ENCODE data around the gene C9orf50. TPM values are rescaled to one million over a fixed set of nuclear protein-coding genes. Genes with fewer than 3 reads are reported as not detected.

The C9orf50 gene
- total RNA-seq, 1 donor from 2014 or later = not detected

DNA sequence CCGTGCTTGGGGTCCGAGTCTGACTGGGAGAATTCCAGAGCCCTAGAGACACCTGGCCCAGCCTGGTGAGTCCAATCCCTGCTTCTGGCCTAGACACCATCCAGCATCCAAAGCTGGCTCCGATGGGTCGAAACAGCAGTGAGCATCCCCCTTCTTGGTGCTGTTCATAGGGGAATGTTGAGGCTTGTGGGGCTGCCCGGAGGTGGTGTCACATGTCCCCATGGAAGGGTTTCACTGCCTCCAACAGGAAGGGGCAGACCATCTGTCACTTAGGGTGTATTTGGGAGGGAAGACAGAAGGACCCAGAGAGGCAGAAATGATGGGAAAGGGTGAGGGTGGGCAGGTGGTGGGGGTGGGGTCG lies 13.9 kb downstream of the C9orf50 start:
- Mint-ChIP-seq H3K9me3 (no peaks in the 10 kb centered on the region), H3K27ac (peak overlapping the region; percentile 89), H3K36me3 (ENCODE audit: low read depth) (no peaks in the 10 kb centered on the region), H3K4me1 (peaks cover 55% of the 10 kb centered on the region), H3K4me3 (no peak overlapping the region), H3K27me3 (peaks cover 2% of the 10 kb centered on the region)
- intact Hi-C loops (cut with micrococcal nuclease) = no loop called here
- no peak for DNase-seq

DNA sequence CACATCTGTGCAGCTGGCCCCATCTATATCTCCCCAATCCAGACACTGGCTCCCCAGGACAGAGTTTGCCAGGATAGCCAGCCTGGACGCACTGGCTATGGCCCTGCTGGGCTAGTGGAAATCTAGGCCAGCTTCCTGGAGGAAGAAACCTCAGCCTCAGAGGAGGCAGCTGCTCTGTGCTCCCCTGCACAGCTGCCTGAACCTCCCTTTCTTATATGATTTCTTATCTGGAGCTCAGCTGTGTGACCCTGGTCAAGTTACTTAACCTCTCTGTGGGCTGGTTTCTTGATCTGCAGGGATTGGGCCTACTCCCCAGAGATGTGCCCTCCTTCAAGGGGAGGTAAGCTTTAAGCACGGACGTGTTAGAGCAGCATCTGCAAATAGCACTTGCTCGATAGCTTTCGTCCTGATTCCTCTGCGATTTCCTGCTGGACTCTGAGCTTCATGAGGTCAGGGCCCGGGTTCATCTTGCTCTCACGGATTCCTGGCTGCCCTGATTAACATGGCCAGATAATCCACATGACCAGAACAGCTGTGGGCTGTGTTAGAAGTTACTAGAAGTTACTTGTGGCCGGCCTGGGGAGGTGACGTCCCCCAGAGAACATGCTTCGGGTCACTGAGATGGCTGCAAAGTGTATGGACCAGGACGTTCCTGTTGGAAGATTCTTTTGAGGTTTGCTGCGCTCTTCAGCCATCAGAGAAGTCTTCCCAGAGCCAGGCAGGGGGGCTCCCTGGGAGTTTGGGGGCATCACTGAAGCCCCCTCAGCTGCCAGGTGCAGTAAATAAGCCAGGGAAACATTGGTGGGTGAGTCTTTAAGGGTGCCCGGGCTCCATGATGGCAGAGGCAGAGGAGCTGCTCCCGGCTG lies 14.5 kb downstream of the C9orf50 start:
- peaks cover 55% of the 10 kb centered on the region for H3K4me1 Mint-ChIP-seq
- intact Hi-C loops (cut with micrococcal nuclease) = no loop called here
- peaks cover 2% of the 10 kb centered on the region for H3K27me3 Mint-ChIP-seq

DNA sequence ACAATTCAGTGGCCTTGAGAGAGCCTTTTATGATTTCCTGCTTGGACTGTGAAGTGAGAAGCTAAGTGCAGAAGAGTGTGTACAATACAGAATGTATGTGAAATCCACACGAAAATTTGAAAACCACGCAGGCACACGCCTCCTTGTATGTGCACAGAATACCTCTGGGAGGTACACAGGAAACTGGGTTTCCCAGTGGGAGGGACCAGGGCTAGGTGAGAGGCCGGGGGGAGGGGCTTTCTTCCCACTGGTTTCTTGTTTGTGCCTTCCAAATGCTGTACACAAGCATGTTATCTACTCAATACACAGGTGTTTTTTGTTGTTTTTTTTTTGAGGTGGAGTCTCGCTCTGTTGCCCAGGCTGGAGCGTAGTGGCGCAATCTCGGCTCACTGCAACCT lies 16.1 kb downstream of the C9orf50 start:
- intact Hi-C loops (cut with micrococcal nuclease) = no loop called here
- Mint-ChIP-seq H3K4me1 (peaks cover 50% of the 10 kb centered on the region), H3K9me3 (no peaks in the 10 kb centered on the region), H3K4me3 (peak overlapping the region; percentile 30), H3K36me3 (ENCODE audit: low read depth) (no peaks in the 10 kb centered on the region), H3K27me3 (peaks cover under 1% of the 10 kb centered on the region), H3K27ac (peak overlapping the region; percentile 60)
- peak; percentile 77 for DNase-seq

More for the DNA sequence above, 14.5 kb downstream of the C9orf50 start:
- no peaks in the 10 kb centered on the region for H3K36me3 Mint-ChIP-seq (ENCODE audit: low read depth)
- DNase-seq = no peak
- no peaks in the 10 kb centered on the region for H3K9me3 Mint-ChIP-seq
- H3K27ac Mint-ChIP-seq = no peak overlapping the region
- no peak overlapping the region for H3K4me3 Mint-ChIP-seq

DNA sequence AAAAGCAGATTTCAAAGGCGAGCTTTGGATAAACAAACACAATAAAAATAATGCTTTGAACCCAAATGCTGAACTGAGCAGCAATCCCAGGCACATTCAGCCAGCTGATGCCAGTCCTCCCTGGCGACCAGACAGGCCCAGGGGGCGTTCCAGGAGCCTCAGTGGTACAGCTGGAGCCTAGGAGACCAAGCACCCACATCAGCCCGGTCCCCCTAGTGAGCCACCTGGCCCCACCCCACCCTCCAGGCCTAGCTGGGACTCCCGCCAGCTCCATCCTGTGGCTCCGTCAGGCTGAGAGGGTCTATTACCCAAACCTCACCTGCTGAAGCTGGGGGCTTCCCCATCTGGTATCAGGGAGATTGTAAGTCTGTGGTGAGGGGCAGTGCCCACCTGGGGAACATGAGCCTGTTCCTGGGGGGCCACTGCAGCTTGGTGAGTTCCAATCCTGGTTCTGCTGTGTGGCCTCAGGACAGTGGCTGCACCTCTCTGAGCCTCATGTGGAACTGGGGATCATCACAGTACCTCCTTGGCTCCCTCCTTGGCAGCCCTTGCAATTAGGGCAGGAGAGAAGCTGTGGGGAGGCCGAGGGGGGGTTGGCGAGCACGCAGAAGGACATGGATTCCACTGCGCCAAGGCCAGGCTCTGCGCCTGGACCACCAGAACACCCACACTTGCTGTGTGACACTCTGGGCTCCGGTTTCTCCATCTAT lies 16.7 kb downstream of the C9orf50 start:
- H3K4me3 Mint-ChIP-seq = peak overlapping the region; percentile 30
- no peak for DNase-seq
- H3K36me3 Mint-ChIP-seq (ENCODE audit: low read depth) = no peaks in the 10 kb centered on the region
- no peak overlapping the region for H3K27ac Mint-ChIP-seq
- peaks cover 48% of the 10 kb centered on the region for H3K4me1 Mint-ChIP-seq
- intact Hi-C loops (cut with micrococcal nuclease) = no loop called here
- no peaks in the 10 kb centered on the region for H3K9me3 Mint-ChIP-seq
- no peaks in the 10 kb centered on the region for H3K27me3 Mint-ChIP-seq

DNA sequence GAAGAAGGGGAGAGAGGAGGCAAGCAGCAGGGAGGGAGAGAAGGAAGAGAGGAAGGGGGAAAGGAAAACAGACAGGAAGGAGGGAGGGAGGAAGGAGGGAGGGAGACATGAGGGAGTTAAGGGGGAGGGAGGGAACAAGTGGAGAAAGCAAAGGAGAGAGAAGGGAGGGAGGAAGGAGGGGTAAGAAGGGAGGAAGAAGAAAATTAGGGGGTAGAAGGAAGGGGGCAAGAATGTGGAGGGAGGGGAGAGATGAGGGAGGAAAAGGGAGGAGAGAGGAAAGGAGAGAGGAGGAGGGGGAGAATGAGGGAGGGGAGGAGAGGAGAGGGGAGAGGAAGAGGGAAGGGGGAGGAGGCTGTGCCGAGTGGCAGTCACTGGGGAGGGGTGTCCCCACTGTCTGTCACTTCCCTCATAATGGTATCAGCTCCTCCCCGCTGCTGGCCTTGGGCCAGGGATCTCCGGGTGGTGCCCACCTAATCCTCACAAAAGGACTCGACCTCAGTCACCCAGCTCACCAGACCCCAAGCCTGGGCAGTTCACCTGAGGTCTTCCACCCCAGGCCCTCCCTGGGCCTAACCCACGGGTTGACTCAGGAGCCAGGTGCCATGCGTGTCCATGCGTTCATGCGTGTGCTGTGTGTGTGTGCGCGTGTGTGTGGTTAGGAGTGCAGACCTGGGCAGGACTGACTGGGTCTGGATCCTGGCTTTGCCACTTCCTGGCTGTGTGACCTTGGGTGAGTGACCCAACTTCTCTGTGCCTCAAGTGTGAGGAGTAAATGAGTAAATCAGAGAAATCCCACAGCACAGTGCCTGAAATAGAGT lies 18.1 kb downstream of the C9orf50 start:
- H3K27me3 Mint-ChIP-seq = no peaks in the 10 kb centered on the region
- intact Hi-C loops (cut with micrococcal nuclease) = no loop called here
- H3K36me3 Mint-ChIP-seq (ENCODE audit: low read depth) = no peaks in the 10 kb centered on the region
- no peaks in the 10 kb centered on the region for H3K9me3 Mint-ChIP-seq
- peak overlapping the region; percentile 58 for H3K27ac Mint-ChIP-seq
- no peak for DNase-seq
- H3K4me3 Mint-ChIP-seq = peak overlapping the region; percentile 21
- H3K4me1 Mint-ChIP-seq = peaks cover 49% of the 10 kb centered on the region

DNA sequence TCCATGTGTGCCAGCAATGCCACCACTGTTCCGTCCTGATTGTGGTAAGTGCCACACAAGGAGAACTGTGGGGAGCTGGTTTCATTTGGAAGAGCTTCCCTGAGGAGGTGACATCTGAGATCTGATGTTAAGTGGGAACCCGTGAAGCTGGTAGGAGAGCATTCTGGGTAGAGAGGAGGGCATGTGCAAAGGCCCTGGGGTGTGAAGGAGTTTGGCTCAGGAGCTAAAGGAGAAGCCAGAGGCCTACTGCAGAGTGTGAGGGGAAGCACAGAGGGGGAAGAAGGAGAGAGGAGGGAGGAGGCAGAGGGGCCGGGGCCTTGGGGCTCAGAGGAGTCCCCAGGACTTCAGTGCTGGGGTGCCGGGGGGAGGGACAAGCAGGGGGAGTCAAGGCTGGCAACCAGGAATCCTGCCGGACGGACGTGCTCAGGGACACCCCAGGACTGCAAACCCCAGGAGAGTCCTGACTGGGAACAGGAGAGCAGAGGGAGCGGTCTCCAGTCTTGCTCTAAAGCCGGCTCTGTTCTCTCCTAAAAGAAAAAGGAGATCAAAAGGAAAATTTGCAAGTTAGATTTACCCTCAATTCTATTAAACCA lies 19.7 kb downstream of the C9orf50 start:
- H3K27ac Mint-ChIP-seq = no peak overlapping the region

DNA sequence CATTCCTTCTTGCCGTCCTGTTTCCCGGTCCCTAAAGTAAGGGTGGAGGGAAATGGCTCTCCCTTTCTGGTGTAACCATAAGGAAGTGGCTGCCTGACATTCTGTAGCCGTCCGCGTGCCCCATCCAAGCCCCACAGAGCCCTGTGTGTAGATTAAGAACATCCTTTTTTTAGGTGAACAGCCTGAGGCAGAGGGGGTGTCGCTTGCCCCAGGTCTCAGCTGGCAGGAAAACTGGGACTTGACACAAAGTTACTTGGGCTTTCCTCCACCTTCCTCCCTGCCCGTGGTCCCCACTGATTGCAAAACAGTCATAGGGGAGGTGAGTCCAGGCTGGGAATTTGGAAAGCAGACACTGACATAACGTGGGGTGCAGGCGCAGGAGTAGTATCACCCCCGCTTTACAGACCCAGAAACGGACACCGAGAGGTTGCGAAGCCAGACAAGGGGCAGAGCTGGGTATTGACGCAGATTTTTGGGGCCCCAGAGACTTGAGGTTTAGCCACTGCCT lies 22.8 kb downstream of the C9orf50 start:
- Mint-ChIP-seq H3K4me1 (peaks cover 33% of the 10 kb centered on the region), H3K4me3 (peak overlapping the region; percentile 62), H3K9me3 (no peaks in the 10 kb centered on the region), H3K27me3 (peaks cover 2% of the 10 kb centered on the region), H3K27ac (peak overlapping the region; percentile 58), H3K36me3 (ENCODE audit: low read depth) (no peaks in the 10 kb centered on the region)
- no peak for DNase-seq
- intact Hi-C loops (cut with micrococcal nuclease) = no loop called here

More for the DNA sequence above, 19.7 kb downstream of the C9orf50 start:
- Mint-ChIP-seq H3K4me3 (no peak overlapping the region), H3K27me3 (no peaks in the 10 kb centered on the region), H3K9me3 (no peaks in the 10 kb centered on the region), H3K36me3 (ENCODE audit: low read depth) (no peaks in the 10 kb centered on the region), H3K4me1 (peaks cover 39% of the 10 kb centered on the region)
- DNase-seq = no peak
- intact Hi-C loops (cut with micrococcal nuclease) = no loop called here

DNA sequence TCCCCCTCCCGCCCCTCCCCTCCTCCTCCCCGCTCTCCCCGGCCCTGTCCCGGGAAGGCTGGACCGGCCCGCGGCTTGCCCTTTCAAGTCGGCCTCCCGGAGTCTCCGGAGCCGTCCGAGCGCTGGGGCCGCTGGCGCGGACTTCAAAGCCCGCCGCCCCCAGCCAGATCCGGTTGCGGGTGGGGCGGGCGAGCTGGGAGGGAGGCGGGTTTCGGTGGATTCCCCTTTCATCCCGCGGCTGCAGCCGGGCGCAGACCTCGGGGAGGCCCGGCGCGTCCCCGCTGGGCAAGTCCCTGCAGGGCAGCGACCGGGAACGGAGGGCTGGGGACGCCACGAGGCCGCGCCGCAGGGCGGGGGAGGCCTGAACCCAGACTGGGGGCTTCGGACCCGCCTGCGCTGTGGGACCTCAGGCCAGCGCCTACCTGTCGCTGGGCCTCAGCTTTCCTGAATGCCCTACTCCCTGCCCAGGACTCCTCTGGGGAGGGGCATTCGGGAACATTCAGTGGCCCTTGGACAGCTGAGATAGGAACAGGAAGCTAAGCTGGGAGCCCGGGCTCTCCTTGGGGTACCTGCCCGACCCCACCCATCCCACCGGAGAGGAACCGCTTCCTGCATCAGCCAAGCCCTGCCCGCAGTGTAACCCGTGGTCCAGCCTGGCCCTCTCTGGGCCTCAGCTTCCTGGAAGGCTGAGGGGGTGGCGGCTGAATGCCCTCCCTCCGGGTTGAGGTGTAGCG lies 23.4 kb downstream of the C9orf50 start:
- Mint-ChIP-seq H3K9me3 (no peaks in the 10 kb centered on the region), H3K4me1 (peaks cover 31% of the 10 kb centered on the region)

DNA sequence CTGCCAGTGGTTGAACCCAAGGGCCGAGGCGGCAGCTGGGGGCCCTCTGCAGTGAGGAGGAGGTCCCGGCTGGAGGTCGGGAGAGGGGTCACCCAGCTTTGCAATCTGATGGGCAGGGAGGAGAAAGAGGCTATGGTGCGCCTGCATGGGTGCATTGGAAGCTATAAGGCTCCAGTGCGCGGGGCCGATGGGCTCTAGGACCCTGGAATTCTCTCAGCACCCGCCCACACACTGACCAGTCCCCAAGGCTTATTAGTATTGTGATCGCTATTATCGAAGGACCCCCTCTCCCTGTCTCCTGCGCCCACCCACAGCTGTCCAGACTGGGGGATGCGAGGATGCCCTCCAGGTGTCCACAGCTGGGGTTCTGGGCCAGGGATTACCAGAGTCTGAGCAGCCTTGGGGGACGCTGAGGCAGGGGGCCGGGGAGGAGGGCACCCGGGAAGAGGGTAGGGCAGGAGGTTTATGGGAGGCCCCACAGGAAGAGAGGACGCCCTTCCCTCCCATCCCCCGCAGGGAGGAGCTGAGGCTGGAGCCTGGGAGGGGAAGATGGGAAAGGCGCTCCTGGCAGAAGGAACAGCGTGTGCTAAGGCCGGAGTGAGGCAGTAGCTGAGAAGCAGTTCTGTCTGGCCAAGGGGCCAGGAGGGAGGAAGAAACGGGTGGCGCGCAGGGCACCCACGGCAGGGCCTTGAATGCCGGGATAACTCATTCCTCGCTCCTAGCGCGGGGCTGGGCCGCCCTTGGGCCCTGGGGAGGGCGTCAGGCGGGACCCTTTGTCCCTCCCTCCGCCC lies 24.2 kb downstream of the C9orf50 start:
- H3K9me3 Mint-ChIP-seq = no peaks in the 10 kb centered on the region
- H3K4me3 Mint-ChIP-seq = peak overlapping the region; percentile 44
- peak overlapping the region; percentile 54 for H3K27ac Mint-ChIP-seq
- H3K27me3 Mint-ChIP-seq = peaks cover 4% of the 10 kb centered on the region
- H3K4me1 Mint-ChIP-seq = peaks cover 29% of the 10 kb centered on the region
- DNase-seq = no peak
- no peaks in the 10 kb centered on the region for H3K36me3 Mint-ChIP-seq (ENCODE audit: low read depth)
- intact Hi-C loops (cut with micrococcal nuclease) = loop anchor here (1.0 to 2.0 kb wide), 2 partner anchors 10 to 16 kb away; no protein-coding TSS in a partner anchor

More for the DNA sequence above, 23.4 kb downstream of the C9orf50 start:
- Mint-ChIP-seq H3K36me3 (ENCODE audit: low read depth) (no peaks in the 10 kb centered on the region), H3K4me3 (peak overlapping the region; percentile 62), H3K27me3 (peaks cover 4% of the 10 kb centered on the region), H3K27ac (peak overlapping the region; percentile 58)
- intact Hi-C loops (cut with micrococcal nuclease) = loop anchor here (2.0 kb wide), 1 partner anchor 17 kb away; no protein-coding TSS in a partner anchor
- peak; percentile 84 for DNase-seq

DNA sequence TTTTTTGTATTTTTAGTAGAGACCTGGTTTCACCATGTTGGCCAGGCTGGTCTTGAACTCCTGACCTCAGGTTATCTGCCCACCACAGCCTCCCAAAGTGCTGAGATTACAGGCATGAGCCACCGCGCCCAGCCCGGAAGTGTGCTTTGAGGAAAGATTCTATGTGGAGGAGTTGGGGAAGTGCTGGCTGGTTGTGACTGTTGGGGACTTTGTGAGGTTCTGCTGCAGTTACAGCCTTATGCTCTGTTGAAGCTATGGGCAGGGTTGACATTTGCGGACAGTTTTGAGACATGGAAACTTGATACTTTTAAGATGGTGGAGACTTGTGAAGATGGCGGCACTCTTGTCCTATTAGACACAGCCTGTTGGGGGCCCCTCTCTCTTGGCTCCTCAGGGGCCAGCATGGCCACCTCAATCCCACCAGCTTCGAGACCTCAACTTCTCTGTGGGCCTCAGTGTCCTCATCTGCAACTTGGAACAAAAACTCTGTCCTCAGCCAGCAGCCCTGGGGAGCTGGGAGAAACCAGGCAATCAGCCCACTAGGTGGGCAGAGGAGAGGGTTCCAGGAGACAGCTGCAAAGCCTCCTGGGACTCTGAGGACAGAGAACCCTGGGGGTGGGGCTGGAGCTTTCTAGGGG lies 24.9 kb downstream of the C9orf50 start:
- peak overlapping the region; percentile 44 for H3K4me3 Mint-ChIP-seq

DNA sequence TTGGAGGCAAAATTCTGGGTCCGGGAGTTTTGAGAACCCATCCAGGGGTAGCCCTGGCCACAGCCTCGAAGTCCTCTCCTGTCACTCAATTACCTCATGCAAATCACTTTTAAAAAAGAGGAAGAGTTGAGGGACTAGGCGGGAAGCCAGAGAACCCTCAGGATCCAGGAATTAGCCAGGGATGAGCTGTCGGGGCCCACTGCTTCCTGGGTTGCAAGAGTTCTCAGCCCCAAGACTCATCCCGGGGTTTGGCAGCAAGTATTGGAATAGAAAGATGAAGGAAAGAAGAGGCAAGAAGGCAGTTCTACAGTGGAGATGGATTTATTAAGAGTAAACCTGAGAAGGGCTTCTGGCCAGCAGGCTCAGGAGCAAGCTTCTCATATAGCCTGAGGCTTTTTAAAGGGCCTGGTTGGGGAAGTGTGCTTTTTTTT lies 25.6 kb downstream of the C9orf50 start:
- H3K4me1 Mint-ChIP-seq = peaks cover 27% of the 10 kb centered on the region
- no peak for DNase-seq
- no peak overlapping the region for H3K4me3 Mint-ChIP-seq
- peaks cover 4% of the 10 kb centered on the region for H3K27me3 Mint-ChIP-seq
- intact Hi-C loops (cut with micrococcal nuclease) = no loop called here
- H3K9me3 Mint-ChIP-seq = no peaks in the 10 kb centered on the region
- H3K36me3 Mint-ChIP-seq (ENCODE audit: low read depth) = peaks cover 2% of the 10 kb centered on the region
- no peak overlapping the region for H3K27ac Mint-ChIP-seq

More for the DNA sequence above, 24.9 kb downstream of the C9orf50 start:
- Mint-ChIP-seq H3K4me1 (peaks cover 28% of the 10 kb centered on the region), H3K27ac (peak overlapping the region; percentile 51), H3K27me3 (peaks cover 4% of the 10 kb centered on the region), H3K9me3 (no peaks in the 10 kb centered on the region), H3K36me3 (ENCODE audit: low read depth) (no peaks in the 10 kb centered on the region)
- intact Hi-C loops (cut with micrococcal nuclease) = loop anchor here (1.0 to 2.0 kb wide), 2 partner anchors 10 to 15 kb away; no protein-coding TSS in a partner anchor
- DNase-seq = no peak

All from activated CD4-positive, alpha-beta T cell treated with anti-CD3 and anti-CD28 coated beads, Interleukin-2, amount 10 ng/mL, durations not matched to agents 24 days and 14 days (primary cell).